NB4 (cell line): Measurements from ENCODE around the gene TEN1.

Experiments
- CTCF ChIP-seq: IDR thresholded peaks from one replicate; pipeline ENCODE4 v1.5.1; 2012; ENCODE audit warnings: low read depth, low read length
- POLR2A ChIP-seq: IDR thresholded peaks from 2 replicates; pipeline ENCODE4 v1.6.1; 2011; ENCODE audit warnings: mild to moderate bottlenecking; ENCODE audit not compliant: insufficient read length; ENCODE audit errors: extremely low read depth

GRCh38 chr17:75945211-75945610, 33.8 kb upstream of the TEN1 start:
- TF ChIP-seq CTCF = no peak
- TF ChIP-seq POLR2A = no peak
